Measurements from ENCODE around the gene NEU3. TPM values are rescaled to one million over a fixed set of nuclear protein-coding genes. Genes with fewer than 3 reads are reported as not detected.
"Not testable (repeated sequence)": the region's sequence is repeated elsewhere in the genome, so short reads cannot be mapped to it uniquely, and the experiment has no call there.

NEU3 gene
- total RNA-seq, 1 experiment from 2014 or later, result 9.9 TPM

DNA sequence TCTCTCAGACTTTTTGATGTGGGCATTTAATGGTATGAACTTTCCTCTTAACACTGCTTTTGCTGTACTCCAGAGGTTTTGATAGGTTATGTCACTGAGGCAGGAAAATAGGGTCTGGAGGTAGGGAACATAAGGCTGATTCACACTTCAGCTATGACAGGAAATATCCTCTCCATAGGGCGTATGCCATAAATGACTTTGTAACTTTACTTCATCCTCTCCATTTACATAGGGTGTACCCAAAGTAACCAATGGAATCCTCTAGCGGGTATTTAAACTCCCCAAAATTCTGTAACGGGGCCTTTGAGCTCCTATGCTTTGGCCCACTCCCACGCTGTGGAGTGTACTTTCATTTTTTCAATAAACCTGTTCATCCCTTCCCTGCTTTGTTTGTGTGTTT is 58.5 kb downstream of the NEU3 start:
- H3K27ac ChIP-seq, result no peak overlapping the region
- DNase-seq, result no peak
- no peak for TF ChIP-seq EZH2 (IDR thresholded peaks at IDR 0.05; ENCODE audit: low read depth)
- TF ChIP-seq, protein P1, sequence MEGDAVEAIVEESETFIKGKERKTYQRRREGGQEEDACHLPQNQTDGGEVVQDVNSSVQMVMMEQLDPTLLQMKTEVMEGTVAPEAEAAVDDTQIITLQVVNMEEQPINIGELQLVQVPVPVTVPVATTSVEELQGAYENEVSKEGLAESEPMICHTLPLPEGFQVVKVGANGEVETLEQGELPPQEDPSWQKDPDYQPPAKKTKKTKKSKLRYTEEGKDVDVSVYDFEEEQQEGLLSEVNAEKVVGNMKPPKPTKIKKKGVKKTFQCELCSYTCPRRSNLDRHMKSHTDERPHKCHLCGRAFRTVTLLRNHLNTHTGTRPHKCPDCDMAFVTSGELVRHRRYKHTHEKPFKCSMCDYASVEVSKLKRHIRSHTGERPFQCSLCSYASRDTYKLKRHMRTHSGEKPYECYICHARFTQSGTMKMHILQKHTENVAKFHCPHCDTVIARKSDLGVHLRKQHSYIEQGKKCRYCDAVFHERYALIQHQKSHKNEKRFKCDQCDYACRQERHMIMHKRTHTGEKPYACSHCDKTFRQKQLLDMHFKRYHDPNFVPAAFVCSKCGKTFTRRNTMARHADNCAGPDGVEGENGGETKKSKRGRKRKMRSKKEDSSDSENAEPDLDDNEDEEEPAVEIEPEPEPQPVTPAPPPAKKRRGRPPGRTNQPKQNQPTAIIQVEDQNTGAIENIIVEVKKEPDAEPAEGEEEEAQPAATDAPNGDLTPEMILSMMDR (conservative IDR thresholded peaks at IDR 0.05), result no peak
- no peaks in the 10 kb centered on the region for H4K20me1 ChIP-seq (ENCODE audit: insufficient read depth)
- no TSS peak for BruUV-seq (replicated peaks)
- H3K36me3 ChIP-seq (ENCODE audit: low read depth), result no peaks in the 10 kb centered on the region
- no peaks in the 10 kb centered on the region; the same call in 1 of the 2 replicates for H3F3A ChIP-seq (ENCODE audit: insufficient read depth, low read depth)
- no peak overlapping the region for H3K4me2 ChIP-seq
- H3K27me3 ChIP-seq (ENCODE audit: insufficient read depth, low read depth), result peaks cover 1% of the 10 kb centered on the region; the same call in 1 of the 2 replicates
- intact Hi-C loops (cut with micrococcal nuclease; ENCODE audit: unreplicated experiment), result no loop called here
- H3K4me1 ChIP-seq (replicated peaks; ENCODE audit: insufficient read depth), result no peaks in the 10 kb centered on the region
- H3K79me2 ChIP-seq (ENCODE audit: low read depth), result no peaks in the 10 kb centered on the region
- CTCF ChIA-PET, result interaction anchor here (0.7 kb wide), 1 partner anchor 16 kb away, joined by 3 read pairs; no protein-coding TSS in a partner anchor
- POLR2A ChIA-PET (ENCODE audit: unreplicated experiment), result no interaction called here
- no peak overlapping the region for H3K4me3 ChIP-seq
- no peaks in the 10 kb centered on the region for H3K9me3 ChIP-seq (ENCODE audit: insufficient read depth, low read depth)
- no peaks in the 10 kb centered on the region; the same call in 1 of the 2 replicates for H3K9me2 ChIP-seq (ENCODE audit: insufficient read depth)
- H2AFZ ChIP-seq, result no peak overlapping the region

DNA sequence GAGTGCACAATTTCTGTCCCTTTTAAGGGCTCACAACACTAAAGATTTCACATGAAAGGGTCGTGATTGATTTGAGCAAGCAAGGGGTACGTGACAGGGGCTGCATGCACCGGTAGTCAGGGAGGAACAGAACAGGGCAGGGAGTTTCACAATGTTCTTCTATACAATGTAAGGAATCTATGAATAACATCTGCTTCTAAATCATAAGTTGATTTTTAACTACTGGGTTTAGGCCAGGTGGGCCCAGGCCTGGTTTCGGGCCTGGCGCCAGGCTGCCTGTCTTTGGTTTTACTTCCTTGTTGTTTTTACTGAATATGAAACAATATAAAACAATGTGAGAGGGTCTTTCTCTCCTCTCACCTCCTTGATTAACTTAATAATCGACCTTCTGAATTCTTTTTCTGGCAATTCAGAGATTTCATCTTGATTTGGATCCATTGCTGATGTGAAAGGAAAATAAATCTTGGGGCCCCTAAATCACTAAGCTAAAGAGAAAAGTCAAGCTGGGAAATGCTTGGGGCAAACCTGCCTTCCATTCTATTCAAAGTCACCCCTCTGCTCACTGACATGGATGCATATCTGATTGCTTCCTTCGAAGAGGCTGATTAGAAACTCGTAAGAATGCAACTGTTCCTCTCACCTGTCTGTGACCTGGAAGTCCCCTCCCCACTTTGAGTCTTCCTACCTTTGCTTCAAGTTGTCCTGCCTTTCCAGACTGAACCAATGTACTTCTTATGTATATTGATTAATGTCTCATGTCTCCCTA is 61.0 kb downstream of the NEU3 start:
- H2AFZ ChIP-seq; H3K4me3 ChIP-seq; H3K36me3 ChIP-seq (ENCODE audit: low read depth); H3K4me1 ChIP-seq (replicated peaks; ENCODE audit: insufficient read depth); H3K27ac ChIP-seq; H3F3A ChIP-seq (ENCODE audit: insufficient read depth, low read depth); H4K20me1 ChIP-seq (ENCODE audit: insufficient read depth); CTCF ChIA-PET; BruUV-seq (replicated peaks); H3K4me2 ChIP-seq; H3K9me3 ChIP-seq (ENCODE audit: insufficient read depth, low read depth); POLR2A ChIA-PET (ENCODE audit: unreplicated experiment); H3K79me2 ChIP-seq (ENCODE audit: low read depth); H3K9me2 ChIP-seq (ENCODE audit: insufficient read depth); intact Hi-C loops (cut with micrococcal nuclease; ENCODE audit: unreplicated experiment); DNase-seq: not testable (repeated sequence)
- peaks cover 24% of the 10 kb centered on the region for H3K27me3 ChIP-seq (ENCODE audit: insufficient read depth, low read depth)

DNA sequence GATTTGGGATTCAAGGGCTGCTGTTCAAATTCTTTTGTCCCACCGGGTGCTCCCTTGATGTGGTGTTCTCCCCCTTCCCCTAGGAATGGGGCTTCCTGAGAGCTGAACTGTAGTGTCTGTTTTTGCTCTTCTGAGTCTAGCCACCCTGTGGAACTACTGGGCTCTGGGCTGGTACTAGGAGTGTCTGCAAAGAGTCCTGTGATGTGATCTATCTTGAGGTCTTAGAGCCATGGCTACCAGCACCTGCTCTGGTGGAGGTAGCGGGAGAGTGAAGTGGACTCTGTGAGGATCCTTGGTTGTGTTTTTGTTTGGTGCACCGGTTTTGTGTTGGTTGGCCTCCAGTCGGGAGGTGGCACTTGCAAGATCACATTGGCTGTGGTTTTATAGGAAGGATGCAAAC is 61.8 kb downstream of the NEU3 start:
- Histone ChIP-seq H3K9me3 (ENCODE audit: insufficient read depth, low read depth) (no peaks in the 10 kb centered on the region), H3K27ac (no peak overlapping the region), H3K79me2 (ENCODE audit: low read depth) (no peaks in the 10 kb centered on the region), H3F3A (ENCODE audit: insufficient read depth, low read depth) (no peaks in the 10 kb centered on the region; the same call in 1 of the 2 replicates), H3K4me2 (no peak overlapping the region), H3K27me3 (ENCODE audit: insufficient read depth, low read depth) (peaks cover 24% of the 10 kb centered on the region), H3K36me3 (ENCODE audit: low read depth) (no peaks in the 10 kb centered on the region), H3K4me1 (replicated peaks; ENCODE audit: insufficient read depth) (no peaks in the 10 kb centered on the region), H2AFZ (no peak overlapping the region), H3K9me2 (ENCODE audit: insufficient read depth) (no peaks in the 10 kb centered on the region; the same call in 1 of the 2 replicates), H4K20me1 (ENCODE audit: insufficient read depth) (no peaks in the 10 kb centered on the region), H3K4me3 (no peak overlapping the region)
- no peak for TF ChIP-seq EZH2 (IDR thresholded peaks at IDR 0.05; ENCODE audit: low read depth)
- TF ChIP-seq, protein P1 (conservative IDR thresholded peaks at IDR 0.05), result no peak
- intact Hi-C loops (cut with micrococcal nuclease; ENCODE audit: unreplicated experiment), result no loop called here
- BruUV-seq (replicated peaks), result no TSS peak
- no peak for DNase-seq
- CTCF ChIA-PET, result interaction anchor here (0.6 kb wide), 1 partner anchor 60 kb away, joined by 4 read pairs; no protein-coding TSS in a partner anchor
- POLR2A ChIA-PET (ENCODE audit: unreplicated experiment), result no interaction called here

Data from PC-9 (cell line).